GM20431 (cell line): Measurements from ENCODE around the gene DUSP2.

Experiments used
- in situ Hi-C: fragments of 300-500 bp; cut with MseI, MboI; formaldehyde crosslinking; loops from one replicate; pipeline ENCODE4 v1.15.0; 2020; ENCODE audit warnings: low sequenced_read_pairs; ENCODE audit not compliant: unreplicated experiment

Gene DUSP2

DNA sequence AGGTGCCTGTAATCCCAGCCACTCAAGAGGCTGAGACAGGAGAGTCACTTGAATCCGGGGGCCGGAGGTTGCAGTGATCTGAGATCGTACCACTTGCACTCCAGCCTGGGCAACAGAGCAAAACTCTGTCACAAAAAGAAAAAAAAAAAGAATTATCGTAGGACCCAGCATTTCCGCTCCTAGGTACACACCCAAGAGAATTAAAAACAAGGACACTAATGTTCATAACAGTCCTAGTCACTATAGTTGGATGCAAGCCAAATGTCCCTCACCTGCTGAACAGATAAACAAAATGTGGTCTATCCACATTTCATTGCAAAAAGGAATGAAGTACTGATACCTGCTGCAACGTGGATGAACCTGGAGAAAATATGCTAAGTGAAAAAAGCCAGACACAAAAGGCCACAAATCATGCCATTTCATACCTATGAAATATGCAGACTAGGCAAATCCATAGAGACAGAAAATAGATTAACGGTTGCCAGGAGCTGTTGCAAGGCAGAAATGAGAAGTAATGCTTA lies 50.1 kb downstream of the DUSP2 start:
- in situ Hi-C loops: no loop called here

GRCh38 chr2:96093528-96093927 lies 51.7 kb downstream of the DUSP2 start:
- in situ Hi-C loops: no loop called here
